ENCODE results near the gene LIN28B. TPM values are rescaled to one million over a fixed set of nuclear protein-coding genes. Genes with fewer than 3 reads are reported as not detected.
"Not testable (repeated sequence)": the region's sequence is repeated elsewhere in the genome, so short reads cannot be mapped to it uniquely, and the experiment has no call there.

LIN28B gene
- total RNA-seq, 2 donors from 2014 or later, result not detected

- DNase-seq (ENCODE audit: low spot score), result no peak
- Histone ChIP-seq H3K27ac (no peak overlapping the region), H3K4me3 (no peak overlapping the region), H3K36me3 (no peaks in the 10 kb centered on the region), H3K4me1 (no peaks in the 10 kb centered on the region), H3K9me3 (no peaks in the 10 kb centered on the region), H3K27me3 (no peaks in the 10 kb centered on the region)
- peak in 1 of 2 donors; percentile 38 for TF ChIP-seq CTCF (IDR thresholded peaks at IDR 0.05)
Observed at GRCh38 chr6:104995989-104996617, 39.2 kb downstream of the LIN28B start.

- H3K27ac ChIP-seq, result no peak overlapping the region
- no peaks in the 10 kb centered on the region for H3K4me1 ChIP-seq
- H3K27me3 ChIP-seq, result no peaks in the 10 kb centered on the region
- no peak for TF ChIP-seq CTCF (IDR thresholded peaks at IDR 0.05)
- no peak for DNase-seq (ENCODE audit: low spot score)
- no peaks in the 10 kb centered on the region for H3K9me3 ChIP-seq
- H3K36me3 ChIP-seq, result no peaks in the 10 kb centered on the region
- H3K4me3 ChIP-seq, result no peak overlapping the region
Observed at GRCh38 chr6:105001063-105001462, 44.2 kb downstream of the LIN28B start.

GRCh38 chr6:105001906-105002305, 45.0 kb downstream of the LIN28B start:
- Histone ChIP-seq H3K27me3 (no peaks in the 10 kb centered on the region), H3K36me3 (no peaks in the 10 kb centered on the region), H3K27ac (no peak overlapping the region), H3K4me3 (no peak overlapping the region), H3K4me1 (no peaks in the 10 kb centered on the region), H3K9me3 (no peaks in the 10 kb centered on the region)
- no peak for TF ChIP-seq CTCF (IDR thresholded peaks at IDR 0.05)
- no peak for DNase-seq (ENCODE audit: low spot score)

GRCh38 chr6:105005451-105005850, 48.5 kb downstream of the LIN28B start:
- H3K27ac ChIP-seq, result no peak overlapping the region
- DNase-seq (ENCODE audit: low spot score), result no peak
- no peaks in the 10 kb centered on the region for H3K36me3 ChIP-seq
- H3K9me3 ChIP-seq, result no peaks in the 10 kb centered on the region
- H3K4me1 ChIP-seq, result no peaks in the 10 kb centered on the region
- no peak overlapping the region for H3K4me3 ChIP-seq
- no peaks in the 10 kb centered on the region for H3K27me3 ChIP-seq
- TF ChIP-seq CTCF (IDR thresholded peaks at IDR 0.05), result no peak

GRCh38 chr6:105013459-105013858, 56.6 kb downstream of the LIN28B start:
- not testable (repeated sequence) for H3K36me3 ChIP-seq; H3K4me3 ChIP-seq; DNase-seq (ENCODE audit: low spot score); H3K9me3 ChIP-seq; H3K27ac ChIP-seq; H3K4me1 ChIP-seq; H3K27me3 ChIP-seq

GRCh38 chr6:105014448-105014847, 57.5 kb downstream of the LIN28B start:
- H3K4me3 ChIP-seq, result no peak overlapping the region
- H3K27me3 ChIP-seq, result no peaks in the 10 kb centered on the region

More at GRCh38 chr6:105014448-105014847, 57.5 kb downstream of the LIN28B start:
- no peak for DNase-seq (ENCODE audit: low spot score)
- Histone ChIP-seq H3K4me1 (no peaks in the 10 kb centered on the region), H3K9me3 (no peaks in the 10 kb centered on the region), H3K27ac (no peak overlapping the region), H3K36me3 (no peaks in the 10 kb centered on the region)
- no peak for TF ChIP-seq CTCF (IDR thresholded peaks at IDR 0.05)
